MM.1S (cell line): ENCODE measurements around the gene PPIB.

Source experiments
- DNase-seq: peaks from one replicate; pipeline ENCODE4 v3.0.0-alpha.2; 2015
- H2AFZ ChIP-seq: fragments of 300-600 bp; sonication (generic); 2 replicates; pipeline ENCODE4 v1.6.0; 2016; ENCODE audit warnings: antibody characterized with exemption, low read length
- H3F3A ChIP-seq: fragments of 300-600 bp; sonication (generic); 2 replicates; pipeline ENCODE4 v1.6.1; 2016; ENCODE audit warnings: mild to moderate bottlenecking, antibody characterized with exemption, low read length, moderate library complexity, mixed read lengths; ENCODE audit not compliant: insufficient read depth
- H3K27ac ChIP-seq: fragments of 300-600 bp; sonication (generic); 2 replicates; pipeline ENCODE4 v1.5.1; 2016; ENCODE audit warnings: mild to moderate bottlenecking, low read length
- H3K27me3 ChIP-seq: fragments of 300-600 bp; sonication (generic); replicated peaks from 2 replicates; pipeline ENCODE4 v1.6.0; 2016; ENCODE audit warnings: low read length; ENCODE audit not compliant: insufficient read depth
- H3K36me3 ChIP-seq: fragments of 300-600 bp; sonication (generic); replicated peaks from 2 replicates; pipeline ENCODE4 v1.6.1; 2016; ENCODE audit warnings: mild to moderate bottlenecking, low read length, mixed read lengths; ENCODE audit not compliant: insufficient read depth
- H3K4me1 ChIP-seq: fragments of 300-600 bp; sonication (generic); 2 replicates; pipeline ENCODE4 v1.6.1; 2016; ENCODE audit warnings: low read length, mixed read lengths
- H3K4me2 ChIP-seq: fragments of 300-600 bp; sonication (generic); 2 replicates; pipeline ENCODE4 v1.6.0; 2016; ENCODE audit warnings: low read depth, low read length
- H3K4me3 ChIP-seq: fragments of 300-600 bp; sonication (generic); 2 replicates; pipeline ENCODE4 v1.5.1; 2016; ENCODE audit warnings: low read length, mixed read lengths
- H3K79me2 ChIP-seq: fragments of 300-600 bp; sonication (generic); 2 replicates; pipeline ENCODE4 v1.6.1; 2016; ENCODE audit warnings: mixed run types, low read length, mixed read lengths
- H3K9ac ChIP-seq: fragments of 300-600 bp; sonication (generic); 2 replicates; pipeline ENCODE4 v1.6.1; 2016; ENCODE audit warnings: low read length, mixed read lengths
- H3K9me2 ChIP-seq: fragments of 300-600 bp; sonication (generic); replicated peaks from 2 replicates; pipeline ENCODE4 v1.6.1; 2016; ENCODE audit warnings: mild to moderate bottlenecking, low read length, mixed read lengths; ENCODE audit not compliant: insufficient read depth
- H3K9me3 ChIP-seq: fragments of 300-600 bp; sonication (generic); replicated peaks from 2 replicates; pipeline ENCODE4 v1.6.1; 2016; ENCODE audit warnings: mild to moderate bottlenecking, low read length, mixed read lengths; ENCODE audit not compliant: insufficient read depth
- H4K20me1 ChIP-seq: fragments of 300-600 bp; sonication (generic); 2 replicates; pipeline ENCODE4 v1.6.1; 2016; ENCODE audit warnings: mild to moderate bottlenecking, low read length, moderate library complexity, mixed read lengths; ENCODE audit not compliant: insufficient read depth
- EZH2 ChIP-seq: fragments of 300-600 bp; sonication (generic); optimal IDR thresholded peaks from 2 replicates; pipeline ENCODE3; 2017; ENCODE audit warnings: low read depth, mild to moderate bottlenecking, antibody characterized with exemption, low read length, mixed read lengths
- EZH2phosphoT487 ChIP-seq: fragments of 300-600 bp; sonication (generic); IDR thresholded peaks from 2 replicates; pipeline ENCODE4 v1.6.1; 2018; ENCODE audit warnings: antibody characterized with exemption, low read length
- TF ChIP-seq, protein P1 (sequence below): fragments of 300-600 bp; sonication (generic); IDR thresholded peaks from 2 replicates; pipeline ENCODE4 v1.5.1; 2016; ENCODE audit warnings: antibody characterized with exemption, low read length, mixed read lengths

The PPIB gene

DNA sequence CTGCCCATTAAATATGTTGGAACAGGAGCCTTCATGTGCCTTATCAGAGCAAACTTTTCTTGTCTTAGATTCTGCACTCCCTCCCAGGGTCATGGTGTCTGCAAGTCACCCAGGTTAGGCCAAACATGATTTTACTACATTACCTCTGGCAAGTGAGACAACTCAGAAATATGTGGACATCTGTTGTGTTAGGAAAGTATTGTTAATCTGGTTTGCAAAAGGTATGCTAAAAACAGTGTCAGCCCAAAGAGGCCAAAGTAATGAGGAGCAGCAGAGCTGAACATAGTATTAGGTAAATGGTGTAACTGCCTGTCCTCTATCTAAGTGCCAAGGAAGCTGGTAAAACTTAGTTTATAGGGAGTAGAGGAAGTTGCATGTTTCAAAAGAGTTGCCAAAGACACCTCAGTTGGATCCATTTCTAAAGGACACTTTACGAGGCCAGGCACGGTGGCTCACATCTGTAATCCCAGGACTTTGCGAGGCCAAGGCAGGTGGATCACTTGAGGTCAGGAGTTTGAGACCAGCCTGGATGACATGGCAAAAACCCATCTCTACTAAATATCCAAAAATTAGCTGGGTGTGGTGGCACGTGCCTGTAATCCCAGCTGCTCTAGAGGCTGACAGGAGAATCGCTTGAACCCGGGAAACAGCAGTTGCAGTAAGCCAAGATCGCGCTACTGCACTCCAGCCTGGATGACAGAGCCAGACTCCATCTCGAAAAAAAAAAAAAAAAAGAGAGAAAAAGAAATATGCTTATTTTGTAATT is 22.5 kb upstream of the PPIB start:
- Histone ChIP-seq H3K9me3 (no peaks in the 10 kb centered on the region), H3F3A (no peaks in the 10 kb centered on the region), H4K20me1 (no peaks in the 10 kb centered on the region), H3K9me2 (no peaks in the 10 kb centered on the region), H3K36me3 (no peaks in the 10 kb centered on the region), H3K4me3 (no peak overlapping the region), H3K4me2 (no peak overlapping the region), H3K4me1 (no peaks in the 10 kb centered on the region), H3K9ac (no peak overlapping the region), H2AFZ (no peak overlapping the region), H3K27me3 (no peaks in the 10 kb centered on the region), H3K79me2 (no peaks in the 10 kb centered on the region), H3K27ac (no peak overlapping the region)
- TF ChIP-seq, protein P1, sequence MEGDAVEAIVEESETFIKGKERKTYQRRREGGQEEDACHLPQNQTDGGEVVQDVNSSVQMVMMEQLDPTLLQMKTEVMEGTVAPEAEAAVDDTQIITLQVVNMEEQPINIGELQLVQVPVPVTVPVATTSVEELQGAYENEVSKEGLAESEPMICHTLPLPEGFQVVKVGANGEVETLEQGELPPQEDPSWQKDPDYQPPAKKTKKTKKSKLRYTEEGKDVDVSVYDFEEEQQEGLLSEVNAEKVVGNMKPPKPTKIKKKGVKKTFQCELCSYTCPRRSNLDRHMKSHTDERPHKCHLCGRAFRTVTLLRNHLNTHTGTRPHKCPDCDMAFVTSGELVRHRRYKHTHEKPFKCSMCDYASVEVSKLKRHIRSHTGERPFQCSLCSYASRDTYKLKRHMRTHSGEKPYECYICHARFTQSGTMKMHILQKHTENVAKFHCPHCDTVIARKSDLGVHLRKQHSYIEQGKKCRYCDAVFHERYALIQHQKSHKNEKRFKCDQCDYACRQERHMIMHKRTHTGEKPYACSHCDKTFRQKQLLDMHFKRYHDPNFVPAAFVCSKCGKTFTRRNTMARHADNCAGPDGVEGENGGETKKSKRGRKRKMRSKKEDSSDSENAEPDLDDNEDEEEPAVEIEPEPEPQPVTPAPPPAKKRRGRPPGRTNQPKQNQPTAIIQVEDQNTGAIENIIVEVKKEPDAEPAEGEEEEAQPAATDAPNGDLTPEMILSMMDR = no peak
- TF ChIP-seq EZH2phosphoT487 (no peak), EZH2 (no peak)
- no peak for DNase-seq

DNA sequence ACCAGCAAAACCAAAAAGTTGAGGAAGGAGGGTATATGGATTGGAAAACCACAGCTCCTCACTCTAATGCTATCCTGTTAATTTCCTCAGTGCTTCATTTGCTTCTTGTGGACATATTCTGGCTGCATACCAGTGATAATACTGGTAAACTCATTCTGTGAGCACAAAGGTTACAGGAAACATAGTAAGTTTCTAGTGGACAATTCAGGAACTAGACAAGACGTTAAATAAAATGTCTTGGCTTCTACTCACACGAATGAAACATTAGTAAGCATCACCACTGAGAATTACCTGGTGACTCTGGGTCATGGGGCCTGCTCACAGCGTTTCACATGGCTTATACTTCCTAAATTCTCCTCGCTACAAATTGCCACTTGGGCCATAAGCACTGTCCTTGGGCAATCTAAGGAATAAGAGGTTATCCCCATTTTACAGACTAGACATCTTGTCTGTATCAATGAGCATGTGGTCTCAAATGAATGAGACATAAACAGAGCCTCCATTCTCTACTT is 20.1 kb upstream of the PPIB start:
- H2AFZ ChIP-seq = no peak overlapping the region
- TF ChIP-seq EZH2phosphoT487 (no peak), EZH2 (no peak)
- TF ChIP-seq, protein P1 = no peak
- no peaks in the 10 kb centered on the region for H3K36me3 ChIP-seq
- no peaks in the 10 kb centered on the region for H3K27me3 ChIP-seq
- H3K27ac ChIP-seq = no peak overlapping the region
- H3K9me3 ChIP-seq = no peaks in the 10 kb centered on the region
- H3K4me3 ChIP-seq = no peak overlapping the region
- H3K9ac ChIP-seq = no peak overlapping the region
- H4K20me1 ChIP-seq = no peaks in the 10 kb centered on the region
- DNase-seq = no peak
- no peaks in the 10 kb centered on the region for H3K9me2 ChIP-seq
- H3K4me1 ChIP-seq = no peaks in the 10 kb centered on the region
- no peaks in the 10 kb centered on the region for H3F3A ChIP-seq
- H3K79me2 ChIP-seq = no peaks in the 10 kb centered on the region
- H3K4me2 ChIP-seq = no peak overlapping the region

DNA sequence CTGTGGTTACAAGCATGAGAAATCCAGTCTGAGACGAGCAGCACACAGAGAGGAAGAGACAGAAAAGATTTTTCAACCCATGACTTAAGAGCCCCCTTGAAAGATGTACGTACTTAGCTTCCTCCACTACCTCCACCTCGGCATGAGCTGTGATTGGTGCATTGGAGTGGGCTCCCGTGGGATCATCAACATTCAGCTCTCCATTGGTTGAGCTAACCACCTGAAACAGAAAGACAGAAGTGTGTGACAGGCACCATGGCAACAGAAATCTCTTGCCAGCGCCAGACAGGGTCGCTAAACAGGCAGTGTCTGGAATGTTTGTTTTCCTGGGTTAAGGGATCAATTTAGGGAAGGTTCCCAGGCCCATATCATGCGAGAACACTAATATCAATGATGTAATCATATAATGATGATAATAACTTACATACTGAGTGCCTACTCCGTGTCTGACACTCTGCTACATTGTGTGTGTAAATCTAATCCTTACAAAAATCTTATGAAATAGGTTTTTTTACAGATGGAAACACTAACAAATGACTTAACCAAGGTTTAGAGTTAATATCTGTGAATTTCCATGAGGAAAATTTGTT is 17.5 kb upstream of the PPIB start:
- Histone ChIP-seq H3K4me3 (no peak overlapping the region), H3K4me1 (no peaks in the 10 kb centered on the region), H3K9ac (no peak overlapping the region), H4K20me1 (no peaks in the 10 kb centered on the region), H3K4me2 (no peak overlapping the region), H3K27me3 (no peaks in the 10 kb centered on the region), H3K9me2 (no peaks in the 10 kb centered on the region), H3K27ac (no peak overlapping the region), H3K9me3 (no peaks in the 10 kb centered on the region), H3K79me2 (no peaks in the 10 kb centered on the region), H3K36me3 (no peaks in the 10 kb centered on the region), H3F3A (no peaks in the 10 kb centered on the region), H2AFZ (no peak overlapping the region)
- TF ChIP-seq, protein P1 = no peak
- TF ChIP-seq EZH2 (no peak), EZH2phosphoT487 (no peak)
- no peak for DNase-seq
